HTR-8/SVneo (cell line): Measurements from ENCODE around the gene RPF1.
"Not testable (repeated sequence)": the region's sequence is repeated elsewhere in the genome, so short reads cannot be mapped to it uniquely, and the experiment has no call there.

Experiments used
- DNase-seq: peaks from one replicate; pipeline ENCODE4 v3.0.0; 2011; ENCODE audit warnings: low spot score, mixed read lengths; ENCODE audit not compliant: insufficient read length
- FAIRE-seq: peaks from 2 replicates; lab custom pipeline; 2011; peaks lifted over from hg19 to GRCh38; lab: Jason Lieb, UNC

The RPF1 gene, protein sequence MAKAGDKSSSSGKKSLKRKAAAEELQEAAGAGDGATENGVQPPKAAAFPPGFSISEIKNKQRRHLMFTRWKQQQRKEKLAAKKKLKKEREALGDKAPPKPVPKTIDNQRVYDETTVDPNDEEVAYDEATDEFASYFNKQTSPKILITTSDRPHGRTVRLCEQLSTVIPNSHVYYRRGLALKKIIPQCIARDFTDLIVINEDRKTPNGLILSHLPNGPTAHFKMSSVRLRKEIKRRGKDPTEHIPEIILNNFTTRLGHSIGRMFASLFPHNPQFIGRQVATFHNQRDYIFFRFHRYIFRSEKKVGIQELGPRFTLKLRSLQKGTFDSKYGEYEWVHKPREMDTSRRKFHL

DNA sequence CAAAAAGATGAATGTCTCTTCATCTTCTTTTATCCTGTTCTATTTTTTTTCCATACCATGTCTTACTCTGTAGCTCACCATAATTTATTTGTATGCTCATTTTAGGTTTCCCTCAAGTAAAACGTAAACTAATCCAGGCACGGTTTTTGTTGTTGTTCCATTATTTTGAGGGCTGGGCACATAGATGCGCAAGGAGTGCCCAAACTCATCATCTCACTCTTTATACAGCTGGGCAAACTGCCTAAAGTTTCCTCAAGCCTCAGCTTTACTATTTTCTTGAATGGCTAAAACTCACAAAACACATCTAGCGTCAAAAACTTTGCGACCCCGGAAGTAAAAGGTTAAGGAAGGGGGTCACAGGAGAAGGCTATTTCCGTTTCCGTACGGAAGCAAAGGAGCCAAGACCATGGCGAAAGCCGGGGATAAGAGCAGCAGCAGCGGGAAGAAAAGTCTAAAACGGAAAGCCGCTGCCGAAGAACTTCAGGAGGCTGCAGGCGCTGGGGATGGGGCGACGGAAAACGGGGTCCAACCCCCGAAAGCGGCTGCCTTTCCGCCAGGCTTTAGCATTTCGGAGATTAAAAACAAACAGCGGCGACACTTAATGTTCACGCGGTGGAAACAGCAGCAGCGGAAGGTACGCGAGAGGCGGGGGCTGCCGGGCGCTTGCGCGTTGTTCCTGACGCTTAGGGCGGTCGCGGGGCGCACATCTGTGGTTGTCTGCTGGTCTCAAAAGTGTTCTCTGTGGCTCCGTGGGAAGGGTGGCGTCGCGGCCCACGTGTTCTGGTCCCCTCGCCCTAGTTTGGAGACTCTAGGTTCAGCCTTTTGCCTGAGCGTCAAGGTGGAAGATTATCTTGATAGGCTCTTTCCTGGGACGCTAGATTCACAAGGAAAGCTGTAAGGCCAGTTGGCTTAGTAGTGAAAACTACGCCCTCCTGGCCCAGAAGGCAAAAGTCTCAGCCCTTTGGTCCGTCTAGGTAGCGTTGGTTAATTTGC is at the start of gene RPF1:
RPF1 (plus strand) TSS at position 391 of the 993 bp plus-strand sequence; CDS start at position 407, 16 bp downstream.
- FAIRE-seq: no peak
- DNase-seq: peak; percentile 66

GRCh38 chr1:84430546-84430945 is 48.5 kb upstream of the RPF1 start:
- FAIRE-seq: no peak

DNA sequence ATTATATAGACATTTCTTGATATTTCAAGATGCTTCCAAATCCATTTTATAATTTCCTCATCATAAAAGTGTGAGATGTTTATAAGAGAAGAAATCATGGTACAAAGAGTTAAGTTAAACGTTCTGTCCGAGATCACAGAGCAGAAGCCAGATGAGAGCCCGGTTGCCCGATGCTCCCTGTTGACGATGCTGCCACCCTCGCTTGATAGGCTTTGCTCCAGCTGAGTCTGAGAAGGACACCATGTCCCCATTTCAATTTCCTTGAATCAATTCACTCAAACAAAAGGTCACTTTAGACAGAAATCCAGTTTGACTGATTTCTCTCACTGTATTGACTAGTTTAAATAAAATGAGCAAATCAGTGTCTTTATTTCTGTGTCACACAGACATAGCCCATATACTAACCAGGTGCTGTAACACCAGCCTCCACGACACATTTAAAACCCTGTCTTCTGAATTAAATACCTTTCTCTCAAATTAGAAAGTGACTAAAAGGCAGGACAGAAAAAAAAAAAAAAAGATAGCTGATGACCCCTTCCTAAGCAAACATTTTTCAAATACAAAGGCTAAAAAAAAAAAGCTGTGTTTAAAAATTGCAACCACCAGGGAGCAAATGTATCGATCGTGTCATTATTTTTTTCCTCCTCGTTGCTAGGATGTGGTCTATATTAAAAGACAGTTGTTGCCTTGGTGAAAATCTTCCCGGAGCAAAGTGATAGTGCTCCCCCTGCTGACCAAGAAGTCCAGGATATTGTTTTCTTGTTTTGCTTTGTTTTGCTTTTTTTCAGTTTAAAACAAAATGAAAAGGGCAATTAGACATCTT is 45.6 kb upstream of the RPF1 start:
- FAIRE-seq (no peak), DNase-seq (peak; percentile 53)

More at GRCh38 chr1:84430546-84430945, 48.5 kb upstream of the RPF1 start:
- DNase-seq: no peak

- FAIRE-seq (no peak), DNase-seq (no peak)
These were observed 44.8 kb upstream of the RPF1 start for GRCh38 chr1:84434081-84434769.

GRCh38 chr1:84434801-84435549 is 44.1 kb upstream of the RPF1 start:
- FAIRE-seq (no peak), DNase-seq (no peak)

DNA sequence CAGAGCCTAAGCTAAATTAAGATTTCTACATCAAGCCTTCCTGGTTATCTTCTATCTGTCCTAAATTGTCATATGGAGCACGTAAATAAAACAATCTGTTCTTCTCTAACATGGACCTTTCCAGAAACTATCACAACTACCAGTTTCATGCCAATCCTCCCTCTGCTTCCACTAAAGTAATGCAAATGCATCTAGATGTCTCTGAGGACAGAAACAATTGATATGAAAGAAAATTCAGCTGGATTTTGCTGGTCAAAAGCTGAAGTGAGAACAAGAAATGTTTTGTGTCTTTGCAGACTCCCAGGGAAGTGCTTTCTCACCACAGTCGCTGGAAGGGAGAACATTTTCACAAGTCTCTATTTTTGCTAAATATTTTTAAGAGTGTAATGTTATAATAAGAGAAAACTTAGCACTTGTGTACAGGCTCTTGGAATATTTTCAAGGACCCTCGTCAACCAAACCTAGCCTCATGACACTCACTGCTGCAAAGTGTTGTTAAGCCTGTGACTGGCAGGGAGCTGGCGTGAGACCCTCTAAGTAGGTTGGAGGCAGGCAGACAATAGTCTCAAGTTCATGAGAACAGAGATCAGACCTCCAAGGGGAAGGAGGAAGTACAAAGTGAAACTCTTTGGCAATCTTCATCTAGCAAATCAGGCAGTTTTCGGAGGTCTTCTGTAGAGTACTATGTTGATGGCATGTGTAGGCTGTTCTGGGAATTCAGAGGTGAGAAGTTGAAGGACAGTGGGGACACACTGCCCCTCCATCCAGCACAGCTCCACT is 42.0 kb upstream of the RPF1 start:
- FAIRE-seq: no peak
- DNase-seq: no peak

- FAIRE-seq (no peak), DNase-seq (peak; percentile 50)
These were observed 36.8 kb upstream of the RPF1 start for GRCh38 chr1:84442256-84442655.

GRCh38 chr1:84442747-84443646 is 36.1 kb upstream of the RPF1 start:
- not testable (repeated sequence) for DNase-seq, FAIRE-seq

GRCh38 chr1:84448704-84449103 is 30.4 kb upstream of the RPF1 start:
- not testable (repeated sequence) for FAIRE-seq, DNase-seq

DNA sequence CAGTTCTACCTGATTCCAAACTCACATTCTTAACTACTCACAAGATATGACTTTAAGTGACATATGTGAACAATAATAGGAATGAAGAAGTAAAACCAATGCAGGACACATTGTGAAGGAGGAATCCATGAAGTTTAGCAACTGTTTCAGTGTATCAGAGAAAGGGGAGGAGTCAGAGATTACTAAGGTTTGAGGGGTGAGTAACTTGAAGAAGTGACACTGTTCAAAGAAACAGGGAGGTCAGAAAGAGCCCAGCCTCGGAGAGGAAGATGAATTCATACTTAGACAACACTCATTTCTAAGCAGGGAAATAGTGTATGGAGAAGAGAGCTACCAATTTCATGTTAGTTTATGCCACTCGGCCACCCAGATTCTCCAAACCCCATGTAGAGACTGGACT is 28.2 kb upstream of the RPF1 start:
- no peak for FAIRE-seq
- no peak for DNase-seq

GRCh38 chr1:84452436-84452835 is 26.6 kb upstream of the RPF1 start:
- FAIRE-seq: no peak
- DNase-seq: no peak

DNA sequence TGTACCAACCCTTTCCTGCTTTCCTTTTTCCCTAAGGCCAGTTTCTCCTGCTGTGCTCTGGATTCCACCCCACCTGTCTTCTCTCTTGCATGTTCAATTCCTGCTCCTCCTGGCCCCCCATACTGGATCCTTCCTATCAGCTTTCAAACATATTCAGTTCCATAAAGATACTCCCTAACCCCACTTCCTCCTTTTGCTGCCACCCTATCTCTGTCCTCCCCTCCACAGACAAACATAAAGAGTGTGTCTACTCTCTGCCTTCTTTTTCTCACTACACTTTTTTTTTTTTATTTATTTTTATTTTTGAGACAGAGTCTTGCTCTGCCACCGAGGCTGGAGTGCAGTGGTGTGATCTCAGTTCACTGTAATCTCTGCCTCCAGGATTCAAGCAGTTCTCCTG is 16.9 kb upstream of the RPF1 start:
- no peak for DNase-seq
- FAIRE-seq: no peak

- FAIRE-seq: no peak
- DNase-seq: no peak
These were observed 11.8 kb upstream of the RPF1 start for GRCh38 chr1:84467298-84467697.

GRCh38 chr1:84476225-84476624 is 2.8 kb upstream of the RPF1 start:
- FAIRE-seq: no peak
- DNase-seq: no peak

DNA sequence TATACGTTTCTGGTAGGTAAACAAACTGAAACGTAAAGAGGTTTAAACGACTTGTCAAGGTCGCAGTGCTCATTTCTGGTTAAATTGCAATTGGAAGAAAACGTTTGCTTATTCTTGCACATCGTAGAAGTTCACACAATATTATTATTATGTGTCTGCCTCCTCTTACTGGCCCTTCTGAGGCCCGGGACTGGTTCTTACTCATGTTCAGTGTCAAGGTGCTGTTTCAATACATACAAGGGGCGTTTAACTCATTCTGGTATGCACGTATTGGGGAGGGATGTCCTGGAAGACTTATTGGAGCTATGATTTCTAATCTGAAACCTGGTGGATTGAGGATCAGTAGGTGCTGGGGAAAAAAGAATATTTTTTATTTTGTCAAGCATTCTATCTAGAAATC is 932 bp downstream of the RPF1 start:
- no peak for FAIRE-seq

GRCh38 chr1:84480650-84481049 is 1.6 kb downstream of the RPF1 start:
- FAIRE-seq (no peak), DNase-seq (no peak)

More for the DNA sequence above, 932 bp downstream of the RPF1 start:
- no peak for DNase-seq

GRCh38 chr1:84481317-84481716 is 2.3 kb downstream of the RPF1 start:
- DNase-seq (no peak), FAIRE-seq (no peak)
